RWPE2 (cell line): ENCODE results near the gene BAD.

Experiments used
- ATAC-seq: fragments of 200-7000 bp; cut with Tn5 transposase; 3 replicates; pipeline ENCODE4 v1.9.1; 2021; ENCODE audit warnings: low read depth
- DNase-seq: peaks from one replicate; pipeline ENCODE4 v3.0.0-alpha.2; 2020; ENCODE audit warnings: low spot score
- H3K27ac ChIP-seq: fragments of 450-650 bp; 2 replicates; pipeline ENCODE4 v1.5.1; 2017; ENCODE audit warnings: mild to moderate bottlenecking; ENCODE audit not compliant: poor library complexity, severe bottlenecking
- H3K27me3 ChIP-seq: fragments of 250-450 bp; sonication (Bioruptor Pico); 2 replicates; pipeline ENCODE4 v1.5.1; 2021; ENCODE audit warnings: mild to moderate bottlenecking, moderate library complexity; ENCODE audit not compliant: insufficient read depth, poor library complexity, severe bottlenecking
- H3K36me3 ChIP-seq: fragments of 250-450 bp; sonication (Bioruptor Pico); 2 replicates; pipeline ENCODE4 v1.5.1; 2020; ENCODE audit warnings: low read depth, mild to moderate bottlenecking, moderate library complexity
- H3K4me1 ChIP-seq: fragments of 250-450 bp; sonication (Bioruptor Pico); 2 replicates; pipeline ENCODE4 v1.5.1; 2021; ENCODE audit warnings: mild to moderate bottlenecking, moderate library complexity; ENCODE audit not compliant: insufficient read depth, poor library complexity, severe bottlenecking
- H3K4me3 ChIP-seq: fragments of 250-450 bp; sonication (Bioruptor Pico); 2 replicates; pipeline ENCODE4 v1.5.1; 2021; ENCODE audit warnings: mild to moderate bottlenecking, moderate library complexity; ENCODE audit not compliant: severe bottlenecking
- H3K9me3 ChIP-seq: fragments of 250-450 bp; sonication (Bioruptor Pico); 2 replicates; pipeline ENCODE4 v1.5.1; 2021; ENCODE audit warnings: mild to moderate bottlenecking, moderate library complexity; ENCODE audit not compliant: severe bottlenecking
- CTCF ChIP-seq: fragments of 450-650 bp; IDR thresholded peaks from one replicate; pipeline ENCODE4 v1.5.1; 2017; ENCODE audit warnings: mild to moderate bottlenecking, moderate library complexity; ENCODE audit not compliant: poor library complexity, severe bottlenecking

Gene BAD

GRCh38 chr11:64252003-64252872, 32.2 kb downstream of the BAD start:
- no peak for TF ChIP-seq CTCF
- peaks cover 8% of the 10 kb centered on the region for H3K4me1 ChIP-seq
- H3K27me3 ChIP-seq, result no peaks in the 10 kb centered on the region
- DNase-seq, result no peak
- peak overlapping the region; percentile 89 for H3K4me3 ChIP-seq
- peak overlapping the region; percentile 75 for H3K27ac ChIP-seq
- peak; percentile 65 for ATAC-seq
- H3K9me3 ChIP-seq, result no peaks in the 10 kb centered on the region
- H3K36me3 ChIP-seq, result peaks cover 37% of the 10 kb centered on the region

- Histone ChIP-seq H3K27me3 (no peaks in the 10 kb centered on the region), H3K4me3 (peak overlapping the region; percentile 89), H3K4me1 (peaks cover 8% of the 10 kb centered on the region), H3K27ac (peak overlapping the region; percentile 75), H3K9me3 (no peaks in the 10 kb centered on the region), H3K36me3 (peaks cover 32% of the 10 kb centered on the region)
- no peak for TF ChIP-seq CTCF
- no peak for DNase-seq
- no peak for ATAC-seq
These were observed 32.8 kb downstream of the BAD start for GRCh38 chr11:64251753-64252002.

GRCh38 chr11:64251016-64251752, 33.3 kb downstream of the BAD start, which contains the start of gene PLCB3:
Gene PLCB3 (plus strand): TSS chr11:64251530. CDS start chr11:64251650, 120 bp downstream.
- TF ChIP-seq CTCF, result peak; percentile 93
- Histone ChIP-seq H3K27me3 (no peaks in the 10 kb centered on the region), H3K27ac (peak within 1 kb of the TSS; percentile 75), H3K4me1 (peaks cover 8% of the 10 kb centered on the region), H3K9me3 (no peaks in the 10 kb centered on the region), H3K36me3 (peaks cover 27% of the 10 kb centered on the region), H3K4me3 (peak within 1 kb of the TSS; percentile 89)
- DNase-seq (no peak), ATAC-seq (peak; percentile 24)

GRCh38 chr11:64250415-64251015, 34.0 kb downstream of the BAD start:
- no peak for DNase-seq
- Histone ChIP-seq H3K4me1 (peaks cover 8% of the 10 kb centered on the region), H3K9me3 (no peaks in the 10 kb centered on the region), H3K27me3 (no peaks in the 10 kb centered on the region), H3K4me3 (peak overlapping the region; percentile 89), H3K27ac (peak overlapping the region; percentile 75), H3K36me3 (peaks cover 20% of the 10 kb centered on the region)
- no peak for ATAC-seq
- no peak for TF ChIP-seq CTCF
